HG03460 (cell line): ENCODE measurements around the gene PHLPP1.
"Not testable (repeated sequence)": the region's sequence is repeated elsewhere in the genome, so short reads cannot be mapped to it uniquely, and the experiment has no call there.

Experiments
- ATAC-seq: cut with Tn5 transposase; IDR thresholded peaks from one replicate; pipeline ENCODE4 v1.9.1; 2021; ENCODE audit not compliant: unreplicated experiment

PHLPP1 gene

DNA sequence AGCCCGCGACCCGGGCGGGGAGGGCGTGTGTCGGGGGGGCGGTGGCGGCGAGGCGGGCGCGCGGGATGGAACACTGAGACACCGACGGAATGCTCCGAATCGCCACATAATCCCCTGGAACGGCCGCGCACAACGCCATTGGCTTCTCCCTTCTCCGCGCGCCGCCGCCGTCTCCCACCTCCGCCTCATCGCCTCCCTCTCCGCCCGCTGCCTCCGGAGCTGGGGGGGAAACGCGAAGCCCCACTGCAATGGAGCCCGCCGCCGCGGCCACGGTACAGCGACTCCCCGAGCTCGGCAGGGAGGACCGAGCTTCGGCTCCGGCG lies at the start of gene PHLPP1:
PHLPP1 (plus strand) TSS at position 106 of the 323 bp plus-strand sequence; CDS start at position 249, 143 bp downstream.
- ATAC-seq: peak; percentile 22

GRCh38 chr18:62669225-62669624 lies 46.1 kb upstream of the PHLPP1 start:
- no peak for ATAC-seq

GRCh38 chr18:62670573-62670972 lies 44.8 kb upstream of the PHLPP1 start:
- no peak for ATAC-seq

- ATAC-seq: no peak
Observed at GRCh38 chr18:62672600-62672999, 42.7 kb upstream of the PHLPP1 start.

- no peak for ATAC-seq
Observed at GRCh38 chr18:62678847-62679485, 36.4 kb upstream of the PHLPP1 start.

DNA sequence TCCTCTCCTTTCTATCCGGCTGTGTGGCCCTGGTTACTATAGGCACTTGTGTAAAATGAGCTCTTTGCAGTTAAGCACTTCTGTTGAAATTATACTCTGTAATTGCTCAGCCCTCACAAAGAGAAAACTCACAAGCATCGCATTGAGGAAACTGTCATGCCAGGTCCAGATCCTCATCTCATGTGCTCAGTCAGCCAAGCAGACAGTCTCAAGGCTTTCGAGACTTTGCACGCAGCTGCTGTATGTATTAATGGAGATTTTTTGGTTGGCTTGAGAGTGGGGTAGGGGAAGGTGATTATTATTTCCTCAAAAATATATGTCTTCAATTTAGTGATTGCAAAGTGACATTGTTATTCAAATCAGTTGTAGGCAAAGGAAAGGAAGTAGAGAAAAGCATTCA lies 33.0 kb upstream of the PHLPP1 start:
- no peak for ATAC-seq

- no peak for ATAC-seq
Observed at GRCh38 chr18:62683935-62684334, 31.4 kb upstream of the PHLPP1 start.

DNA sequence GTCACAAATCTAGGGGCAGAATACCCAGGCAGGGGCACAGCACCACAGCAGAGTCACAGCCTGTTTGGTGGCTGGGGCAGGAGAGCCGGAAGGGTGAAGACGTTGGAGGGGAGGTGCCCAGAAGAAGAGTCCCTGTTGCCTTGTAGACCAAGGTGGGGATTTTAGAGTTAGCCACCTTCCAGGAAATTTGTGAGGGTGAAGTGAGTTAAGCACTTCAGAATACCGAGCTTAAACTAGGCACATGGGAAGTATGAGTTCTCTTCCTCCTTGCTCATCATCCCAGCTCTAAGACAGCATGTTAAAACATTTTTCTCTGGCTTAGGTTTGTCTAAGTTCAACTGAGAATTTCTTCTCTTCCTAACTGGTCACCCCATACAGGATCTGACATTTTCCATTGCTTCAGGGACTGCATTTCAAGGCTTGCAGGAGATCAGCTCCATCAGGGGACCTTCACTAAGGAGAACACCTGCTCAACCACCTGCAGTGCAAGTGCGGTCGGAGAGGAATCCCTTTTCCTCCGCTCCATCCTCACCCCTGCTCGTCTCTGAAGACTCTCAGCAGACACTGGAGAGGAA lies 26.5 kb upstream of the PHLPP1 start:
- no peak for ATAC-seq

DNA sequence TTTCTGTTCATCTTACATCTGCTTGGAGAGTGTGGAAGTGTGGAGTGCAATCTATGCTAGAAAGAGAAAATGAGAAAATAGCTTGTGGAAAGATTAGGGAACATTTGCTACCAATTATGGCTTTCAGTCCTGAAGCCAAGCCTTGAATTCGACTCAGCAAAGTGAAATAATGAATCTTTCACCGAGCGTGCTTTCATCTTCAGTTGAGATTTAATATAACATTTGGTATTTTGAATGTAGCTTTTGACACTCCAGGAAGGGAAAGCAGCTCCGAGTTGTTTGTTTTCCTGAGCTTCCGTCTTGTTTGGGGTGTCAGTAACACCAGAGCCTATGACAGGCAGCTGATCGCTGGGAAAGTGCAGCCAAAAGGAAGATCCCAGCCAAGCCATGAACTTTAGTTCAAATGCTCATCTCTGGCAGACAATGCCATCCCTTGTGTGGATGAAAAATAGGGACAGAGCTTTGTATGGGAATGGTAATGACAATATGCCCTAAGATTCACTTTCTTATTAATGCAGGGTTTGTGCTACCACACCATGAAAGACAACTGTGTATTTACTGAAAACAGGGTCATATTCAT lies 25.0 kb upstream of the PHLPP1 start:
- ATAC-seq: no peak

GRCh38 chr18:62693659-62694058 lies 21.7 kb upstream of the PHLPP1 start:
- no peak for ATAC-seq

DNA sequence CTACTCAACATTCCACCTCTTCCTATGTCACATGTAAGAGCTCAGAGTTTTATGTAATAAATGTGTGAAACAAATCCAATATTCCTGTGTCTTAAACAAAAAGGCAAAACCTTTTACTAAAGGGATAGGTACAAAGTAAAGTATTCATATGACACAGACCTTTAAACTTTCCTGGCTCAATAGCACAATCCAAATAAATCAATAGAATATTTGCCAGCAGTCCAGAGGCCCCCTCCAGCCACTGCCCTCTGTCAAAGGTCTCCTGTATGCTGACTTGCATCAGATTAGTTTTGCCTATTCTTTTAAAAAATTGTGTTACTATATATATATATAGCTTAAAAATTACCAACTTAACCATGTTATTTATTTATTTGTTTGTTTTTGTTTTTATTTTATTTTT lies 17.7 kb upstream of the PHLPP1 start:
- no peak for ATAC-seq

DNA sequence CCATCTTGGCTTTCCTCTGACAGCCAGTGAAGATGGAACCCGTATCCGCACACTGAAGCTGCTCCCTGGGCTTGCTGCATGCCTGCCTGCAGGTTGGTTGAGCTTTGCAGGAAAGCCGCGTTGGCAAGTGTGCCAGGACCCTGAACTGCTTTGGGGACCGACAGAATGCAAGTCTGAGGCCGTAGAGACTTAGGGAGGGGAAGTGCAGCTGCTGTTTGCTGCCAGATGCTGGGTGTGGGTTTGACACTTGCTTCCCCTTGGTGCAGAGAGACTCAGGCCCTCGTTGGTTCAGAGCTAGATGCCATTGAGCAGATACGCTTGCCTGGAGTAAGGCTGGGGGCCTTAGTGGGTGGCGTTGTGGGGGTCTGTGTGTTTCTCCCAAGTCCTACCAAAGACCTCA lies 13.1 kb upstream of the PHLPP1 start:
- no peak for ATAC-seq

DNA sequence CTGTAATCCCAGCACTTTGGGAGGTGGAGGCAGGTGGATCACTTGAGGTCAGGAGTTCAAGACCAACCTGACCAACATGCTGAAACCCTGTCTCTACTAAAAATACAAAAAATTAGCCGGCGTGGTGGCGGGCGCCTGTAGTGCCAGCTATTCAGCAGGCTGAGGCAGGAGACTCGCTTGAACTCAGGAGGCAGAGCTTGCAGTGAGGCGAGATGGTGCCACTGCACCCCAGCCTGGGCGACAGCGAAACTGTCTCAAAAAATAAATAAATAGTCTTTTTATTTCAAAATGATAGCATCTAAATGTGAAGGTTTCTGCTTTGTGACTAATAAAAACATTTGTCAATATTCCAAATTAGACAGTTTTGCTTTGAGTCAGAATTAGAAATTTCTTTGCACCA lies 8.5 kb upstream of the PHLPP1 start:
- not testable (repeated sequence) for ATAC-seq

DNA sequence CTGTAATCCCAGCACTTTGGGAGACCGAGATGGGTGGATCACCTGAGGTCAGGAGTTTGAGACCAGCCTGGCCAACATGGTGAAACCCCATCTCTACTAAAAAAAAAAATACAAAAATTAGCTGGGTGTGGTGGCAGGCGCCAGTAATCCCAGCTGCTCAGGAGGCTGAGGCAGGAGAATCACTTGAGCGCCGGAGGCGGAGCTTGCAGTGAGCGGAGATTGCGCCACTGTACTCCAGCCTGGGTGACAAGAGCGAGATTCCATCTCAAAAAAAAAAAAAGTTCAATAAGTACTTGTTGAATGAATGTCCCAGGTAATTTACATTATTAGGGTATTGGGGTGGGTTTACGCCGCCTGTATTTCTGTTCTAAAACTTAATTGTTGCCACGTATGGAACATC lies 5.4 kb upstream of the PHLPP1 start:
- not testable (repeated sequence) for ATAC-seq

DNA sequence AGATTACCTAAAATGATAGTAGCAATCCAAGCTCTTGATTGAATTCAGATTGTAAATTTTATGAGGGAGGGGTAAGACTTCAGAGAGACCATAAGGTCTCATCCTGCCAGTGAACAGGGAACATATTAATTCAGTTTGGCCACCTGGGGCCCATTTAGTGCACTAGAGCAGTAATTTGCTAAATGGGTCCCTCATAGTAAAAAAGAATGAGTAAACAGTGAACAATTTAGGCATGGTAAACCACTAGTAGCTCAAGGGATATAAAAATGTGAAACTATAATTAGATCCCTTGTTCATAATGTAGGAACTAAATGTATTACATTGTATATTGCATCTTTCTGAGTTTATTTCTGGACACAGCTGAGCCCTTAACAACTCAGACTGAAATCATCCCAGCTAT lies 4.9 kb upstream of the PHLPP1 start:
- ATAC-seq: no peak

- ATAC-seq: no peak
Observed at GRCh38 chr18:62711781-62712180, 3.6 kb upstream of the PHLPP1 start.

DNA sequence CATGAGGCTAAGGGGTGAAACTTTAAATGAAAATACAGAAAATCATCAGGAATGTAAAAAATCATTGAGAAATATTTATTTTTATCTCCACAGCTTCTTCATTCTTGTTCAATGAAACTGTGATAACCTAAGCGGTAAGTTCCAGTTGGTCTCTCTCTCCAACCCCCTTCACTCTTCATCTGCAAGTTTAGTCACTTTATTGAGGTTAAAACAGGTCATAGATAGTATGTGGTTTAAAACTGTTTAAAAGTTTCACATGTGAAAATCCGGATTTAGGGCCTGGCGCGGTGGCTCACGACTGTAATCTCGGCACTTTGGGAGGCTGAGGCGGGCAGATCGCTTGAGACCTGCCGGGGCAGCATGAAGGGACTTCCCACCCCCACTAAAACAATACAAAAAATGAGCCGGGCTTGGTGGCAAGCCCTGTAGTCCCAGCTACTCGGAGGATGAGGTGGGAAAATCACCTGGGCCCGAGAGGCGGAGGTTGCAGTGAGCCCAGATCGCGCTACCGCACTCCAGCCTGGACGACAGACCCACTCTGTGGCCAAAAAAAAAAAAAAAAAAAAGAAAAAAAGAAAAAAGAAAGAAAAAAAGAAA lies 1.6 kb upstream of the PHLPP1 start:
- no peak for ATAC-seq

GRCh38 chr18:62714671-62715435 lies 488 bp upstream of the PHLPP1 start:
- ATAC-seq: peak; percentile 65

DNA sequence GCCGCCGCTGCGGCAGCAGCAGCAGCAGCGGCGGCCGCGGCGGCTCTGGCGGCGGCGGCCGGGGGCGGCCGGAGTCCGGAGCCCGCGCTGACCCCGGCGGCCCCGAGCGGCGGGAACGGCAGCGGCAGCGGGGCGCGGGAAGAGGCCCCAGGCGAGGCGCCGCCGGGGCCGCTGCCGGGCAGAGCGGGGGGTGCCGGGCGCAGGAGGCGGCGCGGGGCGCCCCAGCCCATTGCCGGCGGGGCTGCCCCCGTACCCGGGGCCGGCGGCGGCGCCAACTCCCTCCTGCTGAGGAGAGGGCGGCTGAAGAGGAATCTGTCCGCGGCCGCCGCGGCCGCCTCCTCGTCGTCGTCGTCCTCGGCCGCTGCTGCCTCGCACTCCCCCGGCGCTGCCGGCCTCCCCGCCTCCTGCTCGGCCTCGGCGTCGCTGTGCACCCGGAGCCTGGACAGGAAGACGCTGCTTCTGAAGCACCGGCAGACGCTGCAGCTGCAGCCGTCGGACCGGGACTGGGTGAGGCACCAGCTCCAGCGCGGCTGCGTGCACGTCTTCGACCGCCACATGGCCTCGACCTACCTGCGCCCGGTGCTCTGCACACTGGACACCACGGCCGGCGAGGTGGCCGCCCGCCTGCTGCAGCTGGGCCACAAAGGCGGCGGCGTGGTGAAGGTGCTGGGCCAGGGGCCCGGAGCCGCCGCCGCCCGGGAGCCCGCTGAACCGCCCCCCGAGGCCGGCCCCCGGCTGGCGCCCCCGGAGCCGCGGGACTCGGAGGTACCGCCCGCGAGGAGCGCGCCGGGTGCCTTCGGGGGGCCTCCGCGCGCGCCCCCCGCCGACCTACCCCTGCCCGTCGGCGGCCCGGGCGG lies 646 bp downstream of the PHLPP1 start:
- ATAC-seq: peak; percentile 26

- peak; percentile 22 for ATAC-seq
Observed at GRCh38 chr18:62716619-62717168, 1.4 kb downstream of the PHLPP1 start.
